Amniotic stem cell (primary cell): ENCODE data around the gene EXOC2.

Experiments
- DNase-seq: peaks from one replicate; lab custom pipeline; 2025; lab: John Stamatoyannopoulos, UW

Gene EXOC2

DNA sequence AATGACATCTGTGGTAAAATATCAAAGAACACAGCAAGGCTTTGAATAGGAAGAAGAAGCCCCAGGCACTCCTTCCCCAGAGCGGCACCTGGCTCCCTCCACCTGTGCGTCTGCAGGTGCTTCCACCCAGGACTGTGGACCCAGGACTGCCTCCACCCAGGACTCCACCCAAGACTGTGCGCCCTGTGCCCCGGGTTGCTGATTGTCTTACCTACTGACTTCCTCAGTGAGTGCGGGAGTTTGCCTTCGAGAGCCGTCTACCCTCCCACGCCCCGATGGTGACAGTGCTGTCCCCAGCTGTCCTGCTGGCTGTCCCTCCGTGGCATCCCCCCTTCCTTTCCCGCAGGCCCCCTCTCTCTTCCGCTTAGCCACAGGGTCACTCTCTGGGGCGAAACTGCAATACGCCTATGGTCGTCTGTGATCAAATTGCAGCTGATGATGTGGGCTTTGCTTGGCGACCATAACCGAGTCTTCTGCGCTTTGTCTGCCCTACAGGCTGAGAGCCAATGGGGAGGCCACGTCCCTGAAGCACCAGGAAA lies 249.2 kb downstream of the EXOC2 start:
- DNase-seq = no peak

DNA sequence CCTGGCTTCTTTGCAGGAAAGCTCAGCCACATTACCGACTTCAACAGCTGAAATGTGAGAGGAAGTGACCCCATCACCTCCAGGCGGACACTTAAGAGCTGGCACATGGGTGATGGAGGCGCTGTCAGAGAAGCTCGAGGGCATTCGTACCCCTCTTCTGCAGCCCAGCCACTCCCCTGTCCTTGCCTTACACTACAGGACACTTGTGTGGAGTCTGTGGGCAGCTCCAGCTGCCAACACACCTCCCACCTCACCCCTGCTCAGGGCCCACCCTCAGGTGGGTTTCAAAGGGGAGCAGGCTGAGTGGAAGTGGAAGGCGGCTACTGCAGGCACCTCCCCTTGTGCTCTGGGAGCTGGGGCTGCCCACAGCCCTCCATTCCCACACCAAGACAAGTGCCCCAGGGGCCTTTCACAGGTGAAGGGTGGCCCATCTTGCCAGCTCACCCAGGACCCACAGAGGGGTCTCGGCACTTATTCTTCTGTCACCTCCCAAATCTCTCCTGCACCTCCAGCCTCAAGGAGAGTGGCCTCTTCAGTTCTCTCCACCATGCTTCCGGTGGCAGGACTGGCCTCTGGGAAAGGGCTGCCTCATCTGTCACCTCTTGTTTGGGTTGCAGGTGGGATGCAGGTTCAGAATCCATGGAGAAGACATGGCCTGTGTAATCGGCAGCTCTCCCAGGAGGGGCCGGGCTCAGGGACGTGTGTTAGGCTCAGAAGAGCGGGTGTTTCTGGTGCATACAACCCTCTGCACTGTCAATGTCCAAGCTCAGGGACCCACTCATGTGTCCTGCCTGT lies 251.6 kb downstream of the EXOC2 start:
- no peak for DNase-seq

DNA sequence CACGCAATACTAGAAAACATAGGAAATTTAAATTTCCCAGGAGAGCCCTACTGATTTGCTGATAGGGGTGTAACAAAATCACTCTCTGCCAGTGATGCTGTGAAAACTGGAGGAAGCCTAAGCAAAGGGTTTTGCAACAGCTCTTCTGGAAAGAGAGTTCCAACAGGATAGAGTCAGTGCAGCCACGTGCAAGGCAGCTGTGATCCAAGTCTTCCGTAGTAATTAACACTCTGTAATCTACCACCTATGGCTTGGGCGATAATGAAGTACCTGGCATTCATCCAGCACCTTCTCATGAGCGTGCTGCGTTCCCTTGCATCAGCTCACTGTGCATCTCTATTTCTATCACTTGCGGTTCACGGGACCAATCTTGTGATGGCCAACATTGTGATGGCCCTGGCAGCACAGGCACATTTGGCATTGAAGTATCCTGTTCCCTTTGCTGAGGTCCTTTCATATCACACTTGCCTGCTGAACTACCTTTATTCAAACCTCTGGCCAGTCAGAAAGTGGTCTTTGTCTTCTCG lies 253.2 kb downstream of the EXOC2 start:
- DNase-seq = no peak

DNA sequence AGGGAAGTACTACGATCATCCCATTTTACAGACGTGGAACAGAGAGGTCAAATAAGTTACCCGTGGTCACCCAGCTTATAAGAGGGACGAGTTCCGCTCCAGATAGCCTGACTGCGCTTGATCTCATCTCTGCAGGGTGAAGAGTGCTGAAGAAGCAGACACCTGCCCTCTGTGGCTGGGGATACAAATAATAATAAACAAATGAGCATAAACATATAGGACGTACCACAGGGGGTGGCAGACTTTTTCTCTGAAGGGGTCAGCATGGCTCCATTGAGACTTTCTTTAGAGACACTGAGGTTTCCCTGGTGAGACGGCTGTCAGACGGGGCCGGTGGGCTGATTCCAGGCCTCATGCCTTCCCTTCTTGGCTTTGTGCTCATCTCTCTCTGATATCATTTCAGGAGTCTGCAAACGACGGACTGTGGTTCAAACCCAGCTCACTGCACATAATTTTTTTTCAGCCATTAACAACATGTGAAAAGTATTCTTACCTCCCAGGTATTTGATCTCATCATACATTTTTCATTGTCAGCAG lies 254.2 kb downstream of the EXOC2 start:
- no peak for DNase-seq

DNA sequence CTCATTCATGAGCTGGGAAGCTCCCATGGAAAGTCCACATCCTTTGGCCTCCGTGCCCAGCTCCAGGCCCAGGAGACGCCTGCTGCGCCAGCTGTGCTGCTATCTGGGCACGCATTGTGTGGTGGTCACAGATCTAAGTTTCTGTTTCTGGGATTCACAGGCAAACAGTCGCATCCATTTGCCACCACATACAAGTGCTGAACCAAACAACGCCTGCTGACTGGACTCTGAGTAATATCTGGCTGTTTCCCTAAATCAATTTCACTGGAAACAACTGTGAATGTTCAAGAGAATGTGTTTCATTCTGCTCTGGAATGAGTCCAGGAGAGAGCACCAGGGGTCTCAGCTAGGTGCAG lies 255.9 kb downstream of the EXOC2 start:
- no peak for DNase-seq

DNA sequence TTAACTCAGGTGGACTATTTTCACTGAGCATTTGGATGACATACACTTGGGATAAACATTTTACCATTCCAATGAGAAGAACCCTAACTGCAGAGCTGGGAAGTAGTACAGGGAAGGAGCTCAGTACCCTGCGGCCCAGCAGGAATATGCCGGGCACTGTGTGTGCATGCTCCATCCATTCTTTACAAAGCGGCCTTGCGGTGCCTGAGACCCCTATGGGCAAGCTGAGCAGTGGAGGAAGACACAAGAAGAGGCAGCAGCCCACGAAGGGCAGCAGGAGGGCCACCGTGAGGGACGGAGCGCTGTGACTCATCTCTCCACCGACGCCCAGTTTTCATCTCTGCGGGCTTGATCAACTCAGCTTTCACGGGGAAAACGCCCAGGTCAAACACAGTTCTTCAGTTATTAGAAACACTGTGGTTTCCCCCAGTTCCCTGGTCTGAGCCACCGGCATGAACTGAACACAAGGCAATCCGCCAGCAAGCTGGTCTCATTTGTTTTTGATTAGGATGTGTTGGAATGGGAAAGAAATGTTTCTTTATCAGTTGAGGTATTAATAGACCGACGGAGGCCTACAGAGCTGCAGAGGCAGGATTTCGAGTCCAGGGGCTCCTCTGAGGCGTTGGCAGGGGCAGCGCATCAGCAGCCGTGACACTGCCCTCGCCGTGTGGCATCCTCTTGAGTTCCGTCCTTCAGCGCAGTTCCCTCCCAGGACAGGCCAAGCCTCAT lies 256.5 kb downstream of the EXOC2 start:
- no peak for DNase-seq

DNA sequence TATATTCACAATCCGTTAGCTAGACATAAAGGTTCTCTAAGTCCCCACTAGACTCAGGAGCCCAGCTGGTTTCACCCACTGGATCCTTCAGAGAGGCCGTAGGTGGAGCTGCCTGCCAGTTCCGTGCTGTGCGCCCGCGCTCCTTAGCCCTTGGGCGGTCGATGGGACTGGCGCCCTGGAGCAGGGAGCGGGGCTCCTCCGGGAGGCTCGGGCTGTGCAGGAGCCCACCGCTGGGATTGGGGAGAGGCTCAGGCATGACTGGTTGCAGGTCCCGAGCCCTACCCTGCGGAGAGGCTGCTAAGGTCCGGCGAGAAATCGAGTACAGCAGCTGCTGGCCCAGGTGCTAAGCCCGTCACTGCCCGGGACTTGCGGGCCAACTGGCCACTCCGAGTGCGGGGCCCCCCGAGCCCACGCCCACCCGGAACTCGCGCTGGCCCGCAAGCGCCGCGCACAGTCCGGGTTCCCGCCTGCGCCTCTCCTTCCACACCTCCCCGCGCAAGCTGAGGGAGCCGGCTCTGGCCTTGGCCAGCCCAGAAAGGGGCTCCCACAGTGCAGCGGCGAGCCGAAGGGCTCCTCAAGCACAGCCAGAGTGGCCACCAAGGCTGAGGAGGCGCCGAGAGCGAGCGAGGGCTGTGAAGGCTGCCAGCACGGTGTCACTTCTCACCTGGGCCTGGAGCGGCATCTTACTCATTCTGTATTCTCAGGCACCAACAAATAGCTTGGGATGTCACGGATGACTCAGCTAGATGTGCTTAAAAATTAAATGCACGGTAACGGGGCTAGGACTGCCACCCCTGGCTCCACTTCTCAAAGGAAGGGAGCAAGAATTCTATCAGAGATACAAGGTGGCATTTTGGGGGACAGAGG lies 257.3 kb downstream of the EXOC2 start:
- DNase-seq = no peak
